ENCODE results near the gene CALR3. TPM values are rescaled to one million over a fixed set of nuclear protein-coding genes. Genes with fewer than 3 reads are reported as not detected.

Gene CALR3
- total RNA-seq, 4 donors from 2014 or later: not detected

DNA sequence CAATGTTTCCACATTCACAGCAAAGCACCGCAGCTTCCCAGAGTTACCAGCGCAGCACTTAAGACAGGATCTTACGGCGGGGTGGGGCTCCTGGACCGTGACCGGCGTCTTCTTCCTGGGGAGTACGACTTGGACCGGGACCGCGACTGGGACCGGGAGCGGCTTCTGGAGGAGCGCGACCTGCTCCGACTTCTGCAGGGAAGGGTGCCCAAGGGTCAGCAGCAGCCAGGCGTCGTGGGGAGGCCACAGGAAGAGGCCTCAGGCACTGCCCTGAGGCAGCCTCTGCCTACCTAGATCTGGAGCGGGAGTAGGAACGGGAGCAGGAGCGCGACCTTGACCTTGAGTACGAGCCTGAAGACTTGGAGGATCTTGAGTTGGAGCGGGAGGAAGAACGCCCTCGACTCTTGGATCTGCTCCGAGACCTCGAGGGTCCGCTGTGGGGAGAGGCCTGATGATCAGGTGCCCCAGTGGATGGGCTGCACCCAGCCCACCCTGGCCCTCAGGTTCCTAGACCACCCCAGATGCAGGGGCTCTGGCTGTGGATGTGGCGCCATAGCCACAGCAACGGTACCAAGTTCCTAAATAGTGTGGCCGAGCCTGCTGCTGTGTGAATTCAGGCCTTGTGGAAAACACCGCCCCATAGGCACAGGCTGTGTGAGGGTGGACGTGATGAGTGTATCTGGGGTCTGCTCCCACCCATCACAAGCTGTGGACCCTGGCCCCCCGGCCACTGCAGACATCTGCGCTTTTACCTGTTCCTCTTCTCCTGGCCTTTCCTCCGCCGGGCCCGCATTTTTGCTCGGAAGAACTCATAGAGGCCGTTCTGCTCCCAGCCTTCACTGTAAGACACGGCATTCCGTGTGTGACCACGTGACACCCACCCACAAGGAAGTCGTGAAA lies 24.4 kb upstream of the CALR3 start:
- H3K27me3 ChIP-seq: no peaks in the 10 kb centered on the region

DNA sequence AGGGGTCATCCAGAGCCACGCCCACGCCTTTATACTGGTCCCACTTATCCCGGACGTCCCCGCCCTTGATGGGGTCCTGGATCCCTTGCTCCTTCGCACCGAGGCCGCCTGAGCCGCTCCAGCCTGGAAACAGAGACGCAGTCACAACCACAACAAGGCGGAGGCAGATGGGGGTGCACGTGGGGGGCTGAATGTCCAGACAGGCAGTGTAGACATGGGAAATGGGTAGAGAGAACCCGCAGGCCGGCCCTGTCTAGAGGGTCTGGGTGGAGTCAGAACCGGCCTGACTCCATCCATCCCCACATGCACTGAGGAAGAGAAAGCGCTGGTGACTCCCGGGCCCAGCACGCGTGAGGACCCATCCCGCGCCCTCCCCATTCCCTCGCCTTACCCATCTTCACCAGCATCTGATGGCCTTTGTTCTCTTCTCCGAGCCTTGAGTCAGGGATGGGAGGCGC lies 23.3 kb upstream of the CALR3 start:
- no peak overlapping the region for H3K27ac ChIP-seq (replicated peaks in 1 of 4)
- intact Hi-C loops (cut with DNase I): no loop called here
- TF ChIP-seq POLR2A (IDR thresholded peaks at IDR 0.05; ENCODE audit: low read depth) (no peak), EP300 (IDR thresholded peaks at IDR 0.05) (no peak), POLR2AphosphoS5 (IDR thresholded peaks at IDR 0.05) (no peak)
- TF ChIP-seq, protein P1, sequence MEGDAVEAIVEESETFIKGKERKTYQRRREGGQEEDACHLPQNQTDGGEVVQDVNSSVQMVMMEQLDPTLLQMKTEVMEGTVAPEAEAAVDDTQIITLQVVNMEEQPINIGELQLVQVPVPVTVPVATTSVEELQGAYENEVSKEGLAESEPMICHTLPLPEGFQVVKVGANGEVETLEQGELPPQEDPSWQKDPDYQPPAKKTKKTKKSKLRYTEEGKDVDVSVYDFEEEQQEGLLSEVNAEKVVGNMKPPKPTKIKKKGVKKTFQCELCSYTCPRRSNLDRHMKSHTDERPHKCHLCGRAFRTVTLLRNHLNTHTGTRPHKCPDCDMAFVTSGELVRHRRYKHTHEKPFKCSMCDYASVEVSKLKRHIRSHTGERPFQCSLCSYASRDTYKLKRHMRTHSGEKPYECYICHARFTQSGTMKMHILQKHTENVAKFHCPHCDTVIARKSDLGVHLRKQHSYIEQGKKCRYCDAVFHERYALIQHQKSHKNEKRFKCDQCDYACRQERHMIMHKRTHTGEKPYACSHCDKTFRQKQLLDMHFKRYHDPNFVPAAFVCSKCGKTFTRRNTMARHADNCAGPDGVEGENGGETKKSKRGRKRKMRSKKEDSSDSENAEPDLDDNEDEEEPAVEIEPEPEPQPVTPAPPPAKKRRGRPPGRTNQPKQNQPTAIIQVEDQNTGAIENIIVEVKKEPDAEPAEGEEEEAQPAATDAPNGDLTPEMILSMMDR (IDR thresholded peaks at IDR 0.05): no peak
- WGBS: 90% methylated on average over 17 of the region's 24 CpGs
- no peaks in the 10 kb centered on the region for H3K9me3 ChIP-seq
- DNase-seq (ENCODE audit: extremely low spot score): no peak
- no peaks in the 10 kb centered on the region for H3K4me1 ChIP-seq
- no peaks in the 10 kb centered on the region for H3K27me3 ChIP-seq
- H3K4me3 ChIP-seq: no peak overlapping the region
- H3K36me3 ChIP-seq: peaks cover 71 to 100% (median 90%) of the 10 kb centered on the region in 4 donors

More for the DNA sequence above, 24.4 kb upstream of the CALR3 start:
- WGBS: 93% methylated on average over 30 of the region's 45 CpGs
- DNase-seq (ENCODE audit: extremely low spot score): no peak
- no peaks in the 10 kb centered on the region for H3K4me1 ChIP-seq
- no peak overlapping the region for H3K4me3 ChIP-seq
- H3K9me3 ChIP-seq: no peaks in the 10 kb centered on the region
- intact Hi-C loops (cut with DNase I): no loop called here
- H3K36me3 ChIP-seq: peaks cover 74 to 100% (median 91%) of the 10 kb centered on the region in 4 donors
- H3K27ac ChIP-seq (replicated peaks in 1 of 4): no peak overlapping the region
- TF ChIP-seq EP300 (IDR thresholded peaks at IDR 0.05): no peak
- no peak for TF ChIP-seq POLR2A (IDR thresholded peaks at IDR 0.05; ENCODE audit: low read depth)
- TF ChIP-seq POLR2AphosphoS5 (IDR thresholded peaks at IDR 0.05): no peak
- TF ChIP-seq, protein P1 (IDR thresholded peaks at IDR 0.05): no peak

DNA sequence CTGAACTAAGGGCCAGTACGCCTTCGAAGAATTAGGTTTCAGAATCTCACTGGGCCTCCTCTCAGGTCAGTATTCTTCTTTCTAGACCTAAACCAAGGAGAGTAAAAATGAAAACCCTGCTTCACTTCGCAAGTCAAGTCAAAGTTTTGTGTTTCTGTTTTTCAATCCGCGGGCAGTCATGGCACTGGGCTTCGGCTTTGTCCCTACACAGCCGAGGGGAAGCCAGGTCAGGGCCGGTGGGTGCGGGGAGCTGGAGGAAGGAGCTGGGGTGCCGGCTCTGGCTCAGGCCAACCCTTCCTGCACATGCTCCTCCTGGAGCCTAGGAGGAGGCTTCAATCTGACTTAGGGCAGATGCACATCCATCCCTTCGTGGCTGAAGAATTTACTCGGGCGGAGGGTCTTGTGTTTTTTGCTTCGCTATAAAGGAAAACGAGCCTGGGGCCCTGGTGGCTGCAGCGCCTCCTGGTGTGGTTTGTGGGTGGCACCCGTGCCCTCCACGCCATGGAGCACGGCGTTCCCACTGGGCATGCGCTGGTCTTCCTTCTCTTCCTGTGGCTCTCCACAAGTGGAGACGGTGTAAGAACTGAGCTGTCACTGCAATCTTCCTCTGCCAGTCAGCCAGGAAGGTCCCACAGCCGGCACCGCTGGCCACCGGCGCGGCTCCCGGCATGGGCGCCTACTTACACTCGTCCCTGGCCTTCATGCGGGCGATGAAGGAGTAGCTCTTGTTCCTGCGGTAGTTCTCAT lies 22.7 kb upstream of the CALR3 start:
- no peaks in the 10 kb centered on the region for H3K4me1 ChIP-seq
- H3K9me3 ChIP-seq: no peaks in the 10 kb centered on the region
- H3K4me3 ChIP-seq: no peak overlapping the region
- H3K36me3 ChIP-seq: peaks cover 73 to 100% (median 89%) of the 10 kb centered on the region in 4 donors
- no peaks in the 10 kb centered on the region for H3K27me3 ChIP-seq
- WGBS: 89% methylated on average over 31 of the region's 33 CpGs
- H3K27ac ChIP-seq (replicated peaks in 1 of 4): no peak overlapping the region
- TF ChIP-seq, protein P1 (IDR thresholded peaks at IDR 0.05): no peak
- TF ChIP-seq POLR2A (IDR thresholded peaks at IDR 0.05; ENCODE audit: low read depth) (no peak), EP300 (IDR thresholded peaks at IDR 0.05) (no peak), POLR2AphosphoS5 (IDR thresholded peaks at IDR 0.05) (no peak)
- intact Hi-C loops (cut with DNase I): no loop called here
- no peak for DNase-seq (ENCODE audit: extremely low spot score)

DNA sequence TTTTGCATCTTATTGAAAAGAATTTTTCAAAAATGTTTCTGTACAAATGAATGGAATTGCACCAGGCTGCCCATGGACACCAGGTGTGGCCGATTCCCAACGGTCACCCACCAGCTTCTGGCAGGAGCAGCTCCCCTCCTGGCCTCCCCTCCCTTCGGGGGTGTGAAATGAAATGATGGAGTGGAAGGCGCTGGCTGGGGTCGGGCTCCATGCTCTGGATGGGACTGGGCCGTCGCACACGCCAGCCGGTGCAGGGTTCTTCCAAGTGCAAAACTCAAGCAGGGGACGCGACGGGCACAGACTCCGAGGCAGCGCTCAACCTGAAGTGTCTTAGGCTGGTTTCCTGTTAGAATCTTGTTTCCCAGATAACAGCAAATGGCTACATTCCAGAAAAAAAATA lies 22.1 kb upstream of the CALR3 start:
- Histone ChIP-seq H3K4me3 (no peak overlapping the region), H3K4me1 (no peaks in the 10 kb centered on the region), H3K36me3 (peaks cover 72 to 100% (median 89%) of the 10 kb centered on the region in 4 donors), H3K27me3 (no peaks in the 10 kb centered on the region), H3K9me3 (no peaks in the 10 kb centered on the region), H3K27ac (replicated peaks in 1 of 4) (no peak overlapping the region)
- no peak for DNase-seq (ENCODE audit: extremely low spot score)
- intact Hi-C loops (cut with DNase I): no loop called here
- TF ChIP-seq, protein P1 (IDR thresholded peaks at IDR 0.05): no peak
- no peak for TF ChIP-seq POLR2A (IDR thresholded peaks at IDR 0.05; ENCODE audit: low read depth)
- no peak for TF ChIP-seq POLR2AphosphoS5 (IDR thresholded peaks at IDR 0.05)
- no peak for TF ChIP-seq EP300 (IDR thresholded peaks at IDR 0.05)
- 74% methylated on average over 5 of the region's 14 CpGs for WGBS
